Stimulated activated CD4-positive, alpha-beta T cell treated with anti-CD3 and anti-CD28 coated beads, TNF-alpha, amount 100 ng/mL, for 4 hours (primary cell): ENCODE results near the gene SELENOV.
"Not testable (repeated sequence)": the region's sequence is repeated elsewhere in the genome, so short reads cannot be mapped to it uniquely, and the experiment has no call there.

Experiments used
- DNase-seq, 3 experiments: peaks; one replicate each; pipeline ENCODE4 v3.0.0-alpha.2; 2020; ENCODE audit warnings: low read depth in 3 of 3

SELENOV gene, protein sequence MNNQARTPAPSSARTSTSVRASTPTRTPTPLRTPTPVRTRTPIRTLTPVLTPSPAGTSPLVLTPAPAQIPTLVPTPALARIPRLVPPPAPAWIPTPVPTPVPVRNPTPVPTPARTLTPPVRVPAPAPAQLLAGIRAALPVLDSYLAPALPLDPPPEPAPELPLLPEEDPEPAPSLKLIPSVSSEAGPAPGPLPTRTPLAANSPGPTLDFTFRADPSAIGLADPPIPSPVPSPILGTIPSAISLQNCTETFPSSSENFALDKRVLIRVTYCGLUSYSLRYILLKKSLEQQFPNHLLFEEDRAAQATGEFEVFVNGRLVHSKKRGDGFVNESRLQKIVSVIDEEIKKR

DNA sequence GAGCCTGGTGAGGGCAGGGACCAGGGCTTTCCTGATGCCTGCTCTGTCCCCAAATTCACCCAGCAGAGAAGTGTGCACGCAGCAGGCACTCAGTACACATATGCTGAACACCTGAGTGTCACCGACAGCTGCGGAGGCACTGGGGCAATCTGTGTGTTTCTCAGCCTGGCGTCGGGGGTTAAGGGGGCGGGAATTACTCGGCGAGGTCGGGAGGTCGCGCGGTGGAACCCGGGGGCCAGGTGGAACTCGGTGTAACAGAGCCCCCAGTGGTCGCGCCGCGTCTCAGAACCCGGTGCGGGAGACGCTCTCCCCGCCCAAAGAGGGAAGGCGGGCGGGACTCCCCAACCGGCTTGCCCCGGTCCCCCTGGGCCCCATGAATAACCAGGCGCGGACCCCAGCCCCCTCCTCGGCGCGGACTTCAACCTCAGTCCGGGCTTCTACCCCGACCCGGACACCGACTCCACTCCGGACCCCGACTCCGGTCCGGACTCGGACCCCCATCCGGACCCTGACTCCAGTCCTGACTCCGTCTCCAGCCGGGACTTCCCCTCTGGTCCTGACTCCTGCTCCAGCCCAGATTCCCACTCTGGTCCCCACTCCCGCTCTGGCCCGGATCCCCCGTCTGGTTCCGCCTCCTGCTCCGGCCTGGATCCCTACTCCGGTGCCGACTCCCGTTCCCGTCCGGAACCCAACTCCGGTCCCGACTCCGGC lies at the start of gene SELENOV:
TSS of gene SELENOV (plus strand) at position 300 of the 711 bp plus-strand sequence. CDS start at position 374, 74 bp downstream.
- no peak for DNase-seq

DNA sequence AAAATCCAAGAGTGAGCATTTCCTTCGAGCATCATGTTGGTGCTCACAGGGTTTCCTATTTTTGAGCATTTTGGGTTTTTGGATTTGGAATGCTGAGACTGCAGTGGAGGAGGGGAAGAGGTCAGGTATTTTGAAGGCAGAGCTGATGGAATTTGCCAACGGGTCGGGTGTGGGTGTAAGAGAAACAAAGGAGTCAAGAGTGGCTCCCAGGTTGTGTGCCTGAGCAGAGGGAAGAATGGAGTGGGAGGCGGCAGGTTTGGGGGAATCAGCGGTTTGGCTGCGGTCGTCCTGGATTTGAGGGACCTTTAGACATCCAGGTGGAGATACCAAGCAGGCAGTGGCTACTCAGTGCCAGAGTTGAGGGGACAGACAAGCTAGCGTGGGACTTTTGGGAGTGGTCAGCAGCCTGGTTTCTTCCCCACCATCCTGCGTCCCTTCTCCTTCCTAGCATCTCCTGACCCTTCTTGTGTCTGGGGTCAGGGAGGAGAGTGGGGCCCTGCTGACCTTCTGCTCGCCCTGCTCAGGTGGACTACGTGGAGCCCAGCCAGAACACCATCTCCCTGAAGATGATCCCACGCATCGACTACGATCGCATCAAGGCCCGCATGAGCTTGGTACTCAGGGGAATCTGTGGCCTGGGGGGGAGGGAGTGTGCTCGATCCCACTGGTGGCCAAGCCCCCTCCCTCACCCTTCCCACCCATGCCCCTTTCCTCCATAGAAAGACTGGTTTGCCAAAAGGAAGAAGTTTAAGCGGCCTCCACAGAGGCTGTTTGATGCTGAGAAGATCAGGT lies 48.8 kb upstream of the SELENOV start:
- DNase-seq, result no peak

DNA sequence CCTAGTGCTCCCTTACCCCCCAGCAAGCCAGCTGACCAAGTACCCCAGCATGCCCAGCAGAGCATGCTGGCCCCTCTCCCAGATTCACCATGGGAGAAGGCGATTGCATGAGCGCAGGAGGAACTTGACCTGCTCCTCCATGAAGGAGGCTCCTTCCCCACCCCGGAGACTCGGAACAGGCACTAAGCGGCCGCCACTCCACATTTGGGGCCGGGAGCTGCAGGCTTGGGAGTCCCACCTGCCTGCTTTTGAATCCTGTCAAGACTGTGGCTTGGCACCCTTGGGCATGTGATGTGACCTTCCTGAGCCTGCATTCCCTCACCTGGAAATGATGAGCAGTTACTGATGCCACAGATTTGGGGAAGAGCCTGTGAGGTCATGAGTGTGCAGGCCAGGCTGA lies 47.0 kb upstream of the SELENOV start:
- DNase-seq, result no peak

DNA sequence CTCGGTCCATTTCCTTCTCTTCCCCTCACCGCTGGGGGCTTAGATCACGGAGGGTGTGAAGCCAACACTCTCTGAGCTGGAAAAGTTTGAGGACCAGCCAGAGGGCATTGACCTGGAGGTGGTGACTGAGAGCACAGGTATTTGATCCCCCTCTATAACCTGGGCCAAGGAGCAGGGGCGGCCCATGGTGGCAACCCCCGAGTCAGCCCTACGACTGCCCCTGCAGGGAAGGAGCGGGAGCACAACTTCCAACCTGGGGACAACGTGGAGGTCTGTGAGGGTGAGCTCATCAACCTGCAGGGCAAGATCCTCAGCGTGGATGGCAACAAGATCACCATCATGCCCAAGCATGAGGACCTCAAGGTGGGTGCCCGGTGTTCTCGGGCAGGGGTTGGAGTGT lies 45.9 kb upstream of the SELENOV start:
- DNase-seq, result no peak

DNA sequence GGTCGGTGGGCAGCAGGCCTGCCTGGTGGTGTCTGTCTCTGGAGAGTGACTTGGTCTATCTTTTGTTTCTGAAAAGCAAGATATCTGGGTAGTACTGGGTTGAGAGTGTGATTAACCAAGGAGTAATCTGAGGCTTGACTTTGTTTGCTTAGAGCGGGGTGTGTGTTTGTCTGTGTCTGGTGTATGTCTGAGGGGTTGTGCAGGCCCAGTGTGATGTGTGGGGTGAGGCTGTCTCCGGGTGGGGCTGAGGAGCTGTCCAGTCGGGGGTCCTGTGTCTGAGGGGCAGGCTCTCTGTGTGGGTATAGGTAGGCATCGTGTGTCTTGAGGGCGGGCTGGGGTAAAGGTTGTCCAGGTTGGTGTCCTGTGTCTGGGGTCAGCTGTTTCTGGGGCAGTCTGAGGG lies 45.4 kb upstream of the SELENOV start:
- no peak for DNase-seq

DNA sequence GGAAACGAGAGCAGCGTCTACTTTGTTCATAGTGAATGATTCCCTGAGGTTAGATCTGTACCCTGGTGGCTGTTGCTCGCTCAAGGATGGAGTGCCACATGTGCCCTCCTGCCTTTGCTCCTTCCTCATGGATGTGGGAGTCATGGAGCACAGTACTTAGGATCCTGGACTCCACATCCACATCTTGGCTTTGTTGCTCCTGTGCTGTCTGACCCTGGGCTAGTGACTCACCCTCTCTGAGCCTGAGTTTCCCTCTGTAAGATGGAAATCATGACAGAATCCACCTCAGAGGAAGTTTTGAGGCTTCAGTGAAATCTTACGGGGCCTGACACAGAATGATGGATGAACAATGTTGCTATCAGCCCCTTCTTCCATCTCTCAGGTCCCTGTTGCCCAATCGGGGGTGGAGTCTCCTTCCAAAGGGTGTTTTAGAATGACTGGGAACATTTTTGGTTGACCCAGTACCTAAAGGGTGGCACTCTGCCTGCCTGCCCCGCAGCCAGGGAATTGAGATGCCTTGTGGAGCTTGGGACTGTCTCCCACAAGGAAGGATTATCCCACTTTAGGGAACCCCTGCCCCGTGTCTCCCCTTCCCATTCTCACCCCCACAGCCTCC lies 44.1 kb upstream of the SELENOV start:
- no peak for DNase-seq

DNA sequence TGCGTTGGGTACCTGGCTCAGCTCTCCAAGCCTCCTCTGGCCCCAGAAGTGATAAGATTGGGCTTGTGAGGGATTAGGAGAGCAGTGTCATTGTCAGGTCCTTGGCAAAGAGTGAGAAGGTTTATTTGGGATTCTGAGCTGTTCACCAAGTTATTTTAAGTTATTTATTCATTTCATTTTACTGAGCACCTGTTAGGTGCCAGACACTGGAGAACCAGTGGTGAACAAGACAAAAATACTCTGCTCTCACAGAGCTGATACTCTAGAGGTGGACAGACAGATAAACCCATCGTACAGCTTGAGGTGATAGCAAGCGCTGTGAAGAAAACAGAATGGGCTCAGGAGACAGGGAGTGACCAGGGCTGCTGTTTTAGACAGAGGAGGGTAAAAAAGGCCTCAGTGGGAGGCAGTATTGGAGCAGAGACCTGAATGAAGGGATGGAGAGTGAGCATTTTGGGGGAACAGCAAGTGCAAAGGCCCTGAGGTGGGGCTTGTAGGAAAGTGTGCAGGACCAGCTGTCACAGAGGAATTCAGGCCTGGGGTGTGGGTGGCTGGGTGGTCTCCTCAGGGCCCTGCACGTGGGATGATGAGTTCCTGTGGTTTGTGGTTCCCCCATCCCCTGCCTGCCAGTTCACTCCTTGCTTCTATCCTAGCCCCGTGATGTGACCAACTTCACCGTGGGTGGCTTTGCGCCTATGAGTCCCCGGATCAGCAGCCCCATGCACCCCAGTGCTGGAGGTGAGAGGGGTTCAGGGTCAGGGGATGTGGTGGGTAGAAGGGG lies 43.0 kb upstream of the SELENOV start:
- no peak for DNase-seq

DNA sequence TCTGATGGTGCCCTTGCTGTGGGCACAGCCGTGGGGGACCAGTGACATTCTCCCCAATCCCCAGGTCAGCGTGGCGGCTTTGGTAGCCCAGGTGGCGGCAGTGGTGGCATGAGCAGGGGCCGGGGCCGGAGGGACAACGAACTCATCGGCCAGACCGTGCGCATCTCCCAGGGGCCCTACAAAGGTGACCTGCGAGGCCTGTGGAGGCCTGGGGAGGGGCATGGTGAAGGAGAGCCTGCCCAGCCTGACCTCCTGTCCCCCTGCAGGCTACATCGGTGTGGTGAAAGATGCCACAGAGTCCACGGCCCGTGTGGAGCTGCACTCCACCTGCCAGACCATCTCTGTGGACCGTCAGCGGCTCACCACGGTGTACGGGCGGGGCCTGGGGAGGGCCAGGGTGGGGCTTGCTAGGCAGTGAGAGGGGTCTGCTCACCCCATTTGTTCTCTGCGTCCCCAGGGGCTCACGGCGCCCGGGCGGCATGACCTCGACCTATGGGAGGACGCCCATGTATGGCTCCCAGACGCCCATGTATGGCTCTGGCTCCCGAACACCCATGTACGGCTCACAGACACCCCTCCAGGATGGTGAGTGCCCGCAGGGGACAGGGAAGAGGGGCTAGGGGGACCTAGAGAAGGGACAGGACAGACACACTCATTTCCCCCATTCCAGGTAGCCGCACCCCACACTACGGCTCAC lies 42.0 kb upstream of the SELENOV start:
- DNase-seq, result no peak

DNA sequence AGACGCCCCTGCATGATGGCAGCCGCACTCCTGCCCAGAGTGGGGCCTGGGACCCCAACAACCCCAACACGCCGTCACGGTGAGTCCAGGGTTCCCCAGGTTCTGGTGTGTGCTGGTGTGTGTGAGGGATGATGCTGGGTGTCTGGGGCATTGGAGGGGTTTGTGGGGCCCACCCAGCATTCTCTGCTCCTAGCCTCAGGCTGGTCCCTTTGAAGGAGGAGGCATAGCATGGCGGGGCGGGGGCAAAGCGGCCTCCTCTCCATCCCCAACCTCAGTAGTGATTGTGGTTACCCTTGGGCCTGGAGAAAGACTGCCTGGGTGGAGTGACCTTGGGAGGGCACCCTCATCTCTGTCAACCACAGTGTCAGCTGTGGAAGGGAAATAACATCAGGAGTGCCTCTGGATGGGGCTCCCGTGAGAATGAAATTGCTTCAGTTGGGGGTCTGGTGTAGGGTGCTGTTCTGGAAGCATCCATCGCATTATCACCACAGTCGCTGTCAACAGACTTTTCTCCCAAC lies 41.4 kb upstream of the SELENOV start:
- no peak for DNase-seq

DNA sequence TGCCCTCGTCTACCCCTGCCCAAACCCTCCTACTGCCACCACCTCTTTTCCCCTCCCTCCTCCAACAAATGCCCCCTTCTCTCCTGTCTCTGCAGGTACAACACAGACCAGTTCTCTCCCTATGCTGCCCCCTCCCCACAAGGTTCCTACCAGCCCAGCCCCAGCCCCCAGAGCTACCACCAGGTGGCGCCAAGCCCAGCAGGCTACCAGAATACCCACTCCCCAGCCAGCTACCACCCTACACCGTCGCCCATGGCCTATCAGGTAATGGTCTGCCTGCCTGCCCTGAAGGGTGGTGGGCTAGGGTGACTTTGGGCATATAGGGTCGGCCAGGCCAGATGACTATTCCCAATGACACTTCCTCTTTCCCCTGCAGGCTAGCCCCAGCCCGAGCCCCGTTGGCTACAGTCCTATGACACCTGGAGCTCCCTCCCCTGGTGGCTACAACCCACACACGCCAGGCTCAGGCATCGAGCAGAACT lies 40.8 kb upstream of the SELENOV start:
- DNase-seq, result peak; percentile 57 to 62 (median 60)

DNA sequence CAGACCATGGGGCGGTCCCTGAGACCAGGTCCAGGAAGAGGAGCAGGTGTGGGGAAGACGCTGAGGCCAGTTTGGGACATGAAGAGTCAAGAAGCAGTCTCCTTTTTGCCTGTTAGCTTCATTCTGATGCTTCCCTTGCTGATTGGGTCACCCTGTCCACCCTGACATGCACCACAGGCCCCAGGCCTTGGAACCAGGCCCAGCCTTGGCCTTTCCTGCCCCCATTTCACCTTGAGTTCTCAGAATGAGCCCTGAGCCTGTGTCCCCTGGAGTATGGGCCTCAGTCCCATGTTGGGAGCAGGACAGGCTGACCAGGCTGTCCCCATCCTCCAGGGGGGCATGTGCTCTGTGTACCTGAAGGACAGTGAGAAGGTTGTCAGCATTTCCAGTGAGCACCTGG lies 39.2 kb upstream of the SELENOV start:
- no peak for DNase-seq

DNA sequence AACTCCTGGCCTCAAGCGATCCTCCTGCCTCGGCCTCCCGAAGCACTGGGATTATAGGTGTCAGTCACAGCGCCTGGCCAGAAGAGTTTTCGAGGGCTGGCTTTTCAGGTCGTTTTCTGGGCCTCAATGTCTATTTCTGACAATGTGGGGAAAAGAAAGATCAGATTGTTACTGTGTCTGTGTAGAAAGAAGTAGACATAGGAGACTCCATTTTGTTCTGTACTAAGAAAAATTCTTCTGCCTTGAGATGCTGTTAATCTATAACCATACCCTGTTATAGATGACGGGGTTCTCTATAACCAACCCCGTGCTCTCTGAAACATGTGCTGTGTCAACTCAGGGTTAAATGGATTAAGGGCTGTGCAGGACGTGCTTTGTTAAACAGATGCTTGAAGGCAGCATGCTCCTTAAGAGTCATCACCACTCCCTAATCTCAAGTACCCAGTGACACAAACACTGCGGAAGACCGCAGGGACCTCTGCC lies 35.6 kb upstream of the SELENOV start:
- DNase-seq, result not testable (repeated sequence)

DNA sequence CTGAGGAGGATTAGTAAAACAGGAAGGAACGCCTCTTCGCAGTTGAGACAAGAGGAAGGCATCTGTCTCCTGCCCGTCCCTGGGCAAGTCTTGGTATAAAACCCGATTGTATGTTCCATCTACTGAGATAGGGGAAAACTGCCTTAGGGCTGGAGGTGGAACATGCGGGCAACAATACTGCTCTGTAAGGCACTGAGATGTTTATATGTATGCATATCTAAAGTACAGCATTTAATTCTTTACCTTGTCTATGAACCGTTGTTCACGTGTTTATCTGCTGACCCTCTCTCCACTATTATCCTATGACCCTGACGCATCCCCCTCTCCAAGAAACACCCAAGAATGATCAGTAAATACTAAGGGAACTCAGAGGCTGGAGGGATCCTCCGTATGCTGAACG lies 35.0 kb upstream of the SELENOV start:
- DNase-seq, result no peak

DNA sequence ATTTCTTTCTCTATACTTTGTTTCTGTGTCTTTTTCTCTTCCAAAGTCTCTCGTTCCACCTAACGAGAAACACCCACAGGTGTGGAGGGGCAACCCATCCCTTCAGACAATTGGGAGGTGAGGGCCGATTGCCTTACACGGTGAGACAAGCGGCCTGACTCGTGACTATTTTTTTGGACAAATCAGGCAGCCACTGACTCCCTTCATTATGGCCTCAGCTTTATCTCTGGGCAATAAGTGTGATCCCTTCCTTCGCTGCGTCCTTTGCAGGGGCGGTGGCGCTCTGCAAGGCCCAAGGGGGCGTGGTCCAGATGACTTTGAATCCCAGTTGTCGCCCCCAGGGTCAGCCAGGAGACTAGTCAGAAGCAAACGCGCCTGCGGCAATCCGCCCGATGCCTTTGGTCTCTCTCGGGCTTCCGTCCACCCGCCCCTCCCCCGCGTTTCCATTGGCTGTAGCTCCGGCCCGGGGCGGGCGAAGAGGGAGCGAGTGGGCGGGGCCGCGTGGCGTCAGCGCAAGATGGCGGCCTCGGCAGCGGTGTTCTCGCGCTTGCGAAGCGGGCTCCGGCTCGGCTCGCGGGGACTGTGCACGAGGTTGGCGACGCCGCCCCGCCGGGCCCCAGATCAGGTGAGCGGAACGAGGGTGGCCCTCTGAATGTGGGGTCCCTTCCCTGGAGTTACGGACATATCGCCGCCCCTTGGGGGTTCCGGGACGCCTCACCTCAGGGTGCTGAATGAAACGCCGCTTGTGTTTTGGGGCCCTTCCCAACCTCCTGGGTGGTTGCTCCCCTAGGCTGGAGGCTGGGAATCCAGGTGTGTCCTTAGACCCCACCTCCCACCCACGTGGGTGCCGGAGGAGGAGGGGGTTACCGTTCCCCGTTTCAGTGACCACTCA lies 34.4 kb upstream of the SELENOV start, which contains the start of gene TIMM50:
TSS of gene TIMM50 (plus strand) at position 502 of the 892 bp plus-strand sequence. CDS start at position 518, 16 bp downstream.
- peak; percentile 95 to 98 (median 96) for DNase-seq

DNA sequence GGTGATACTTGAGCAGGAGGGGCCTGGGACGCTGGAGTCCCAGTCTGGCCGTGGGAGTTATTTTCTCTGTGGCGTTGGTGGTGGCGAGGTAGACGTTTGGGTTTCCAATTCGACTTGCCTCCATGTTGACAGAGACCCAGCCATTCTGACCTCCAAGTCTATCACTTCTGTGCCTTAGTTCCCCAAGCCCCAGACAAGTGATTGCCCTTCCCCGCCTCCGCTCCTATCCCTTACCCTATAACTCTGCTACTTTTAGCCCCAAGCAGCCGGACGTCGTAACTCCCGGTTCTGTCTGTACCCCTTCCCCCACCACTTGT lies 33.8 kb upstream of the SELENOV start:
- DNase-seq, result no peak

DNA sequence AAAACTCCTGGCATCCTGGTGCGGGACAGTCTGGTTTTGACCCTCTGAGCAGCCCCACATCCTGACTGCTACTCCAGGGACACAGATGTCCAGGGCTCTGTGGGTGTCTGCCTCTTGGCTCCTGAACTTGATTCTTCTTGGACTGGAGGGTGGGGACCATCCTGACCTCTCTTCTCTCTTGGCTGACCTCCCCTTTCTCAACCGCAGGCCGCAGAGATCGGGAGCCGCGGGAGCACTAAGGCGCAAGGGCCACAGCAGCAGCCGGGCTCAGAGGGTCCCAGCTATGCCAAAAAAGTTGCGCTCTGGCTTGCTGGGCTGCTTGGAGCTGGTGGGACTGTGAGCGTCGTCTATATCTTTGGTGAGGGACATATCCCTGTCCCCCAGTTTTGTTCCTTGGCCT lies 33.3 kb upstream of the SELENOV start:
- DNase-seq, result no peak

DNA sequence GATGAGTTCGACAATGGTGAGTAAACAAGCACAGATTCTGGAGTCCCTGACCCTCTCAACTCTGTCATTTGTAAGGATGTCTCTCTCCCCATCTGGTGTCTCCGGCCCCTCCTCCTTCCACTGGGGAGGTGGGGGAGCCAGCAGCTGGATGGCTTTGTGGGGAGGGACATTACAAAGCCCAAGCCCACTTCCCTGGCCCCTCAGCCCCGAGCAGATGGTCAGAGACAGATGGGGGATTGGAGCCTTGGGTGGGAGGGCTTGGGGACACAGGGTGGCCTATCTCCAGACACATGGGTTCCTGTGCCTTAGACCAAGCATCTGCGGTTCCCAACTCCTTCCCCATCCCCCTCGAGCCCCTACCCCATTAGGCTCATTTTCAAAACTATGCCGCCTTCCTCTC lies 31.8 kb upstream of the SELENOV start:
- DNase-seq, result no peak

DNA sequence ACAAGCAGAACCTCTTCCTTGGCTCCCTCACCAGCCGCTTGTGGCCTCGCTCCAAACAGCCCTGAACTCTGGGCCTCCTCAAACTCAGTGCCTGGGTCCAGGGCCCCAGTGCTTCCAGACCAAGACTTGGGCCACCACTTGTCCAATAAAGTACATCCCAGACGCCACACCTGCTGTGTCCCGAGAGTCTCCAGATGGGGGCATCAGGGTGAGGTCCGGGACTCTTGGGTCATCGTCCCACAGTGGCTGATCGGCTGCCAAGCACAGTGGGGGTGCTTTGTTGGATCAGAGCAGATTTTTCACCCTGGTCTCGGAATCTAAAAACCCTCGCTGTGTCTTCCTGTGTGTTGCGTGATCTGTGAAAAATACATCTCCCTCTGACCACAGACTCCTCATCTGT lies 25.2 kb upstream of the SELENOV start:
- DNase-seq, result no peak

DNA sequence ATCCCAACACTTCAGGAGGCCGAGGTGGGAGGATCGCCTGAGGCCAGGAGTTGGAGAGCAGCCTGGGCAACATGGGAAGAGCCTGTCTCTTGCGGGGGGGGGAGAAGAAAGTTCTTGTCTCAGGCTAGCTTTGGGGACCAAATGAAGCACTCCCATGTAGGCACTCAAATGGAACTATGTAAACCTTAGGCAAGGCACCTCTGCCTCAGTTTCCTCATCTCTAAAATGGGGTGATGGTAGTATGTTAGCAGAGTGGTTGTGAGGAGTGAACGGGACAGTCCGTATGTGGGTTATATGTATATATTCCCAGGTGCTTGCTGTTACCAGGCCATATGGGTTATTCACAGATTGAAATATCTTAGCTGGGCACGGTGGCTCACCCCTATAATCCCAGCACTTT lies 22.7 kb upstream of the SELENOV start:
- no peak for DNase-seq
